ENCODE data around the gene DAAM1.

Gene DAAM1

DNA sequence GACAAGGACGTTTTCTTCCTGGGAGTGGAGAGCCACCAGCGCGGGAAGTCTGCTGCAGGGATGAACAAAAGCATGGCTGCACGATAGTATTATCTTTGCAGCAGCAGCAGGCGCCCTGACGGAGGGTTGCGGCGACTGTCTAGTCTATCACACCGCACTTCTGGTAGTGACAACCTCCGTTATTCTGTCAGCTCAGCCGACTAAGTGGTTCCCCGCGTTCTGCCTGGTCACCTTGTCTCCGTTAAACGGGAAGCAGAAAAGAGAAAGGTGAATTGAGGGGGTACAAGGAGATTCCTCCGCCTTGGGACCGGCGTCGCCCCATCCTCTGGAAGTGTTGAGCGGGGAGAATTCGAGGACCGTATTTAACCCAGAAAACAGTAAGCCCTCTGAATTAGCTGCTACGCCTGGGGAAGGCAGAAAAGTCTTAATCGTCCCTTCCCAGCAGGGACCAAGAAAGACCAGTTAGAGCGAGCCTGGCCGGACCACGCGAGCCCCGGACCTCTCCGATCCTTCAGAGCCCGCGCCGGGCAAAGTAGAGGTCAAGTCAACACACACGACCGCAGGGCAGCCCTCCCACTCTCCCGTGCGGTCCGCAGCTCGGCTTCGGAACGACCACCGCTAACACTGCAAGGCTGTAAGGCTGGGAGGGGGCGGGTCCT, 536 bp upstream of the DAAM1 start:
- peak; percentile 6 for DNase-seq (ENCODE audit: low read depth)

DNA sequence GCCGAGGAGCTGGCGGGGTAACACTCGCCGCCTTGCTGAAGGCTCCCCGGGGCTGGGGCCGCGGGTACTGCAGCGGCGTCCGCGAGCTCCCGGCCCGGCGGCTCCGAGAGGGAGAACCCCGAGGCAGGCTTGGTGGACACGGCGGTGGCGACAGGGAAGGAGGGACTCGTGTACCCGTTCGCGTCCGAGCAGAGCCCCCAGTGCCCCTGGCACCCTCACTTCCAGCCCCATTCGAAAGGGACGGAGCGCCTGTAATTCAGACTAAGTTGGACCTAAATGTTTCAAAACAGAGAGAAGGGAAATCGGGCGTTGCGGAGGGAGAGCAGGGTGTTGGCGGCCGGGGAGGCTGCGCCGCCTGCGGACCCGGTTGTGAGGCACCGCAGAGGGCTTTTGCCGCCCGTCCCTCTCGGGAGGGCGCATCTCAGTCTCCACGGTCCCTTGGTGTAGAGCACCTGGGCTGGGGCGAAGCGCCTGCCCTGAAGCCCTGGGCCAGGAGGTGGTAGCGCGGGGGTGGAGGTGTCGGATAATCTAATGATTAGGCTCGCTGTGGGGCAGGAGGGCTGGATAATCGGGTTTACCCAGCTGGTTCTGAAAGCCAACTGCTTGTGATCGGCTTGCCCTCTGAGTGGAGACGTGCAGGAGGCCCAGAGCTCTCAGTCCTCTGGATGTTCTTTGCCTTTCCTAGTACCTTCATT, 771 bp downstream of the DAAM1 start:
- DNase-seq (ENCODE audit: low read depth), result peak; percentile 19

DNA sequence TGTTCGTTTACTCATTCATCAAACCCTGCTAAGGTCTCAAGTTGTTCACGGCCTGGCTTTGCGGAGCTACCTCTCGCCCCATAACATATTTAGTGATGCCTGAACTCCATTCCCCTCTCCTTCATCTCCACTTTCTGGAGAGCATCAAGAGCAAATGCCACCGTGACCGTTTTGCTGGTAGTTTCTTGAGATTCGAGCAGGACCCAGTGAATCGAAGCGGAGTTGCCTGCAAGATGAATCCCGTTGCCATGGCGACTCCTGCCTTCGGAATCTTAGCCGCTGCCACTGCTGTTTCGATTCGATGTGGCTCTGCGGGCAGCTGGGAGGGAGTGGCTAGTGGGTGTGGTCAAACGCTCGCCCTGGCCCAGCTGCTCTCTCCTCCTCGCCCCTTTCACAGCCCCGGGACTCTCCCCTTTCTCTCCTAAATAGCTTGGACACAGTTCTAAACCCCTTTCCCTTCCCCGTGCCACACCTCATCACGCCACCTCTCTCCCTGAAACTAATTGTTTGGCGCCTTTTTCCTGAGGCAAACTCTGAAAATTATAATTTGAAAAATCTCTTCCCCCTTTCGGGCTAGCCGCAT, 1.4 kb downstream of the DAAM1 start:
- DNase-seq (ENCODE audit: low read depth), result peak; percentile 53

DNA sequence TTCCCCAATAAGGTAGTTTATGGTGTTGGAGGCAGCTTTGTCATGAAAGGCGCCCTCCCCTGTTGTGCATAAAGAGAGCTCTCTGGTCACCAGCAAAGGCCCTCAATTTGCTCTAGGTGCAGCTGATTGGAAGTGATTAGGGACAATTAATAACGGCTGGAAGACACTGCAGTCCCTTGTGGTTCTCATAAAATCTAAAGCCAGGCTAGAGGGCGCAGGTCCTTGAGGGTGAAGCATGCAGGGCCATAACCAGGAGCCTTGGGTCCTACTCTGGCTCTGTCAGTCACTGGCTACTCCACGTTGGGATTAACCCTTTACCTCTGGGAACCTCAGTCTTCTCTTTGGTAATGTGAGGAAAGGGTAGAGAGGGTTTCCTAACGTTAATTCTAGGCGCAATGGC, 1.9 kb downstream of the DAAM1 start:
- no peak for DNase-seq (ENCODE audit: low read depth)

DNA sequence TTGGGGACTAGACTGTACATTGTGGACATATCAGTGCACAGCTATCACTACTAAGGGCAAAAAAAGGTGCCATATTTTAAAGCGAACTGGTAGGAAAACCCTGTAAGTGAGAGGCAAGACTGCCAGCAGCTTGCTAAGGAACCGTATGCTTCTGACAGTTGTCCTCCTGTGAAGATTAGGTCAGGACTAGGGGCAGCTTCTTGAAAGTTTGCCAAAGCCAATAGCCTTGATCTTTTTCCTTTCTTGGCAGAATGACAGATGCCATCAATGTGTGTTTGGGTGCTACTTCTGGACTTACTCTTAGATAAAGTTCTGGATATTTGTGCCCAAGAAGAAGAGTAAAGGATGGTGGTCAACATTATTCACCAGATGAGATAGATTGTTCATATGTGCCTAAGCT, 7.4 kb downstream of the DAAM1 start:
- DNase-seq (ENCODE audit: low read depth), result no peak

DNA sequence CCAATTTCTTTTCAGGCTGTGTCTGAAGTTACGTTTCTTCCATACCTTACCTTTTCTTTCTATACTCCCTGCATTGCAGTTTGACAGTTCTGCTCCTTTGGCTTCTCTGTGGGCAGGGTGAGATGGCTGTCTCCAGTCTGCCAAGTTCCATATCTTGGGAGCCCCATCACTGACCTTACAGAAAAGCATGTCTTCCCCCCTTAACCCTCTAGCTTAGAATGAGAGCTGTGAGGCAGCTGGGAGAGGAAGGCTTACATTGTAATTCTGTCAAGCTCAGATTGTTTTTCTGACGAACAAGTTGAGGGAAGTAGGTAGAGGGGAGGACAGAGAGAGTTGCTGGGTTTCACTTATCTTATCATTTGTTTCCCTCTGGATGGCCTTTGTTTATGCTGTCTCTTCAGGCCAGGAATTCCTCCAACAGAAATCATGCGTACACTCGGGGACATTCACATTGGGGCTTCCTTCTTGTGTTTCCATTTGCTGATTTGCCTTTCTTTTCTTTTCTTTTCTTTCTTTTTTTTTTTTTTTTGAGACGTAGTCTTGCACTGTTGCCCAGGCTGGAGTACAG, 9.3 kb downstream of the DAAM1 start:
- no peak for DNase-seq (ENCODE audit: low read depth)

DNA sequence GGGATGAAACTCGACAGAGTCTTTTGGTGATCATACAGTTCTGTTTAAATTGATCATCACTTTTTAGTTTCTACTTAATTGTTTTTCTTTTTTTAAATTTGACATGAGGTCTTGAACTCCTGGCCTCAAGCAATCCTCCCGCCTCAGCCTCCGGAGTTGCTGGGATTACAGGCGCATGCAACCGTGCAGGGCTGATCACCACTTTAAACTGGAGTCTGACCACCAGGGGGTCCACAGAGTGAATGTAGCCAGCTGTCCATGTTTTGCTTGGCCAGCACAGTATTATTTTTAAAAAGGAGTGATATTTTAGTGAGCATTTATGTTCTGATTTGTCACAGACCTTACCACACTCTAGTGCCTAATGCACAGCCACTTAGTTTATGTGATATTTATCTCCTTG, 10.7 kb downstream of the DAAM1 start:
- no peak for DNase-seq (ENCODE audit: low read depth)

DNA sequence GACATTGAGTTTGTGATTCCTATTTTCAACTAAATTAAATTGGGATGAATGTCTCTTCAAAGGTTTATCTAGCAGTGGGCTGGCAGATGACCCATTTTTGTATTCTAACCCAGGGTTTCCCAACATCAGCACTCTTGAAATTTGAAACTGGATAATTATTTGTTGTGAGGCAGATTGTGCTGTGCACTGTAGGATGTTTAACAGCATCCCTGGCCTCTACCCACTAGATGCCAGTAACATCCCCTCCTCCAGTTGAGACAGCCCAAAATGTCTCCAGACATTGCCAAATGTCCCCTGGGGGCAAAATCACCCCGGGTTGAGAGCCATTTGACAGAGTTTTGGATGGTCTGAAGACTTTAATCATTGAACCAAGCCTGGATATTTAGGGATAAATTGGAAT, 11.1 kb downstream of the DAAM1 start:
- DNase-seq (ENCODE audit: low read depth), result no peak

DNA sequence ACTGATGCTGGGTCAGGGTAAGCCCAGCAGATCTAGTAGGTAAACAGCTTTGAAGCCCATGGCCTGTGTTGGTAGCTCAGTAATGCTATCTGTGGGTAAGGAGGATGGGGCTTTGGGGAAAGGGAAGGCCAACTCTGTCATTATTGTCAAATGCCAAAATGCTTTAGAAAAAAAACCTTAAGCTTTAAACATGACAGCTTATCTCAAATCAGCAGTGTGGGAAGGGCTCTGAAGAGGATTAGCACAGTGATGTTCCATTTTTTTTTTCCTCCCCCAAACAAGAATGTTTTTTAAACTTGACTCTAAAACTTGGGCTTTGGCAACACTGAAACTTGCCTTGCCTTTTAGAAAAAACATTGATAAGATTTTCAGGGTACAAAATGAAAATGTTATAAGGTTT, 11.7 kb downstream of the DAAM1 start:
- no peak for DNase-seq (ENCODE audit: low read depth)

DNA sequence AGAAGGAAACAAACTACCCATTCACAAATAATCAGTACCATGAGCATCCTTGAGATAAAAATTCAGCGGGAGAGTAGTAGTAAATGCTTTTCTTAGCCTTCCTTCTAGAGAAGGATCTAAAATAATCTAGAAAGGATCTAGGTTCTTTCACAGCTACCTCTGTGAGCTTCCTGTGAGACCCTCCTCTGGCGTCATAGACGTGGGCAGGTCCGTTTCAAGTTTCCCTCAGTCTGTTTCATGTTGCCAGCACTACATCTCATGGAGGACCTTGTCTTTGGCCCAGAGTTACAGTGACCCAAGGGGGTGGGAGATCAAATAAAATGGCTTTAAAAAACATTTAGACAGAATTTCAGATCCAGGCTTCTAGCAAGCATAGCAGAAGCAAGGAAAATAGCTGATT, 13.6 kb downstream of the DAAM1 start:
- no peak for DNase-seq (ENCODE audit: low read depth)

DNA sequence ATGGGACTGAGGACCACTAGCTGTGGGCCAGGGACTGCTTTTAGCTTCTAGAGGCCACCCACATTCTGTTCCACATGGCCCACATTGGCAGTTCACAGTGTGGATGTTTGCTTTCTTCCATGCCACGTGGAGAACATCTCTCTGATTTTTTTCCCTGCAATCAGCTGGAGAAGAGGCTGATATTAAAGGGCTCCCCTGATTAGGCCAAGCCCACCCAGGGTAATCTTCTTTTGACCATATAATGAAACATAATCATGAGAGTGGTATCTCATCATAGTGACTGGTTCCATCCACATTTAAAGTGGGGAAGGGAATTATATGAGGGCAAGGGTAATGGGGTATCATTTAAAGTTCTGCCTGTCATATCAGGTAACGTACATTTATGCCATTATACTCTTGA, 15.8 kb downstream of the DAAM1 start:
- DNase-seq (ENCODE audit: low read depth), result no peak

DNA sequence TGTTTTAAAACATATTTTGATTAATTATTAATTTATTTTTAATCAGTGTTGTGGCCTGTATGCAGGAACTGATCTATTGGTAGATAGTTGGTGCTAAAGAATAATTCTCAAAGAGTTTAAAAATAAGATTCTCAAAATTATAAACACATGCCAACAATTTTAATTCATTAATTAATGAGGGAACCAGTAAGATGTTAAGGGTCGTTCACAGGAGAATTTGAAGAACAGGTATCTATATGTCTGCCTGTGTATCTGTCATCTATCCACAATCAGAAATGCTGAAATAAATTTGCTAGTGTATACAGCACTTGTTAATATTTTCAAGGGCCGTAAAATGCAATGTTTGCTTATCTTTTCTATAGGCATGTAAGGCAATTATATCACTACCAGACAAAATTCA, 18.4 kb downstream of the DAAM1 start:
- no peak for DNase-seq (ENCODE audit: low read depth)

DNA sequence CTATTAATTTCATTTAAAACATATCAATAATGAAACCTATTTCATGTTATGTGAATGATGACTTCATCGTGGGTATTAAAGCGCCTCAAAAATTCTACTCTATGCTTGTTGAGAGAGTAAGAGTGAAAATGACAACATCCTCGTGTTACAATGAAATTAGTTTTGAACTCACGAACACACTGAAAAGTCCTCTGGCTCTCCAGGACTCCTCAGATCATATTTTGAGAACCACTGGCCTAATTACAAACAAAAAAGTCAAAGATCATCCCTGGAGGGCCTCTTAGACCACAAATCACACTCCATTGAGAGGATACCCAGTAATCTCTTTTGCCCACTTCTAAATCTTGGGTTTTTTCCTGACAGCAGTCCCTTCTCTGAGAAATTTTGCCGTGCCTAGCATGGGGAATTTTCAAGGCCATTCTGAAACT, 19.1 kb downstream of the DAAM1 start:
- no peak for DNase-seq (ENCODE audit: low read depth)

DNA sequence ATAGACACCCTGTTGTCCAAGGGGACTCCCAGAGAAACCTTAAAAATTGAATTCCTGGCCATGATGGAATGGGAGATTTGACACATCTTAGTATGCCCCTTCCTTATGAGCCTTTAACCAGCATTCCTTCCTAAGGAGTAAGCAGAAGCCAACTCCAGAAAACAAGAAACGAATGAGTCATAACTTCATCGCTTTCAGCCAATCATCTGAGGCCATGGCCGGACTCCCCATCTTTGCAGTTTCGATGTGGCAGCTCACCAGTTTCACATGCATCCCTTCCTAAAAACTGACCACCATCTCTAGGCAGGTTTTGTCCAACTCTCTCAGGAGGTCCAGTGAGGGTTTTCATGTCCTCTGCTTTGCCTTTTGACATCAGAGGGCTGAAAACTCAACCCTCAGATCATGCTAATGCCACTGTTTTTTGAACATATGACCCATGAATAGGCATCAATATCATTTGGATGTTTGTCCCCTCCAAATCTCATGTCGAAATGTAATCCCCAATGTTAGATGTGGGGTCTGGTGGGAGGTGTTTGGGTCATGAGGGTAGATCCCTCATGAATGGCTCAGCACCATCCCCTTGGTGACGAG, 19.9 kb downstream of the DAAM1 start:
- no peak for DNase-seq (ENCODE audit: low read depth)

DNA sequence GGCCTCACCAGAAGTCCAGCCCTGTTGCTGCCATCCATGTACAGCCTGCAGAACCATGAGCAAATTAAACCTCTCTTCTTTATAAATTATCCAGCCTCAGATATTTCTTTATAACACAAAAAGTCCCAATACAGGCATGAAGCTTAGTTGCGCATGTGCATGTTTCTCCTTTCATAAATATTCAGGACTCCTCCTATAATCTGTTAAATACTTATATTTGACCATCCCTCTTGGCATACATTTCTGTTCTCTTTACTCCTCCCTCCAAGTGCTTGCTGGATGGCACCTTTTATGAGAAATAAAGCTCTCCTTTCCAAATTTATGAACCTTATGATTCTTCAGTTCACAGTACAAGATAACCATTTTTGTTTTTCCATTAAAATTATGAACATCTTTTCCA, 20.5 kb downstream of the DAAM1 start:
- no peak for DNase-seq (ENCODE audit: low read depth)

DNA sequence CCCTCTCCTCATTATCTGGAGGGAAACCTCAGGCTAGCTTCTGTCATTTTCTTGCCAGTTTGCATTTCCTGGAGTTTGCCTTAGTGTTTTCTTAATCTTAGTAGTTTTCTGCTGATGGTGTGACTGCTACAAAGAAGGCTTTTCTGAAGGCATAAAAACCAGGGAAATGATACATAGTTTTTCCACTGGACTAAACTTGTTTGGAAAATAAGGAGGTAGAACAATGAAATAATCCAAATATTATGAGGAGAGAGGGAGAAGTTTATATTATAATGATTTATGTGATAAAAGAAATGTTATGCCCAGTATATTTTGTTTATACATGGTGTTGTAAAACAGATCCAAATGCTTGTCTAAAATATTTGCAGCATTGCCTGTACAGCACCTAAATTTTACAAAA, 22.2 kb downstream of the DAAM1 start:
- no peak for DNase-seq (ENCODE audit: low read depth)

DNA sequence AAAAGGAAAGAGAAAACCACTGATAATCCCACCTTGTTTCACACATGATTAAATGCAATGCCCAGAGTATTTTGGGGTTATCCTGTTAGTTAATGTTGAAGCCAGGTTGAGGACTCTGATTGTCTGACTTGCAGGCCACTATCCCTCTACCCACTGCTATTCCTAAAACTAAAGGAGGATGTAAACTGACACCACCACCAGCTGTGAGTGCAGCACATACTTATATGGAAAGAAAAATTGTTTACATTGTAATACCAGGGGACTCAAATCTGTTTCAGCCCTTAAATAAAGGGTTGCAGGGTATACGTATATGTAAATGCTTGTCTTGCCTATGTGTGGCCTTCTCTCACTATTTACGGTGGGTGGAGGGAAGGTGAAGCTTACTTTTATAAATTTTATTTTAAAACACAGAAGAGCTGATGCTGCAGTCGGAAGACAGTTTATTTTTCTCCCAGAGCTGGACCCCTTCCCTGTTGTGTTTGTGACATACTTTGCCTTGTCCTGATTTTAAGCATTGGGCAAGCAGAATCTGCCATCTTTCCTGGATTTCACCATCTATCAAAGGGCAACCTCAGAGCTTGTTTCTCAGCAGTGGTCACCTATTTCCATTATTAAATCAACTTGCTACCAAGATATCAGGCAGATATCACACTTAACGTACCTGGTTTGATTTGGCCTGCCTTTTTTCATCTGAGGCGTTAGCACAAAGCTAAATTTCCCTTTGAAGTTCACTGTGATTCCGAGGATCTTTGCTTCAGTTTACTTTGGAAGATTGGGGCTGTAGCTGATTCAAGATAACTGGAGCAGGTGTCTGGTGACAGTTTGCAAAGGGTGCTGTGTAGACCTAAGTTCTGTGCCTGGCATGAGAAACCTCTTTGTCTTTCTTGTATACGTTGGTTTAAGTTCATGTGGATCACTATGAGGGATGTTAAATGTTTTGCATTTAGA, 25.2 kb downstream of the DAAM1 start:
- DNase-seq (ENCODE audit: low read depth), result no peak

DNA sequence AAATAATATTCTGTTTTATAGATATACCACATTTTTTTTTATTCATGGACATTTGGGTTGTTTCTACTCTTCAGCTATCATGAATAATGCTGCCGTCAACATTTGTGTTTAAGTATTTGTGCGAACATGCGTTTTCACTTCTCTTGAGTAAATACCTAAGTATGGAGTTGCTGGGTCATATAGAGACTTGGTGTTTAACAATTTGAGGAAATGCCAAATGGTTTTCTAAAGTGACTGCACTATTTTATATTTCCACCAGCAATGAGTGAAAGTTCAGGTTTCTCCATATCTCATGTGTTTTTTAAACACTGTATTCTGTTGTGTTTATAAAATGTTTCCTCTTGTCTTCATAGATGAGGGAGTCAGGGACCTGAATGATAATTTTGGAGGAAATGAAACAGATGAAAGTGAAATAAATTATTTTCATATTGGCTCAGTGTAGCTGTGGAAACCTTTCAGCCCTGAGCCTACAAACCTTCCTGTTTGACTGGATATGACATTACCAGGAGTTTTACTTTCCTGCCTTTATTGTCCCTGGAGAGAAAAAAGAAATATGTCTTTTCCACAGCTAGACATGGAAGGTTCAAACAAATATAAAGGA, 26.3 kb downstream of the DAAM1 start:
- DNase-seq (ENCODE audit: low read depth), result no peak

DNA sequence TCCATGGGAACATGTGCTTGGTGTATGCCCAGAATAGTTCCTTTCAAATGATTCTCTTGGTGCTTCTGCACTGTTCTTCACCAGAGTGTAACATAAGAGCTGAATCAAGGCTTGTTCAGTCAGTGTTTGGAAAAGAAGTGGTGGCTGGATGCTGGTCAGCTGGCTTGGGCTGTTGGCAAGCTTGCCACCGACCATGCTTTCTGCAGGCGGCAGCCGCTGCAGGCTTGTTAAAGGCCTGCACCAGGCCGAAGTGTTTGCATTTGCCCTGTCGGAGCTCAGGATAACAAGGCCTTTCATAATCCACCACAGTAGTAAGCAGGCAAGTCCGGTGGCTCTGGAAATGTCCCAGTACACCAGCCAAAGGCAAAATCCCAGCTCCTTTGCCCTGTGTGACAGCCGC, 26.9 kb downstream of the DAAM1 start:
- DNase-seq (ENCODE audit: low read depth), result no peak

DNA sequence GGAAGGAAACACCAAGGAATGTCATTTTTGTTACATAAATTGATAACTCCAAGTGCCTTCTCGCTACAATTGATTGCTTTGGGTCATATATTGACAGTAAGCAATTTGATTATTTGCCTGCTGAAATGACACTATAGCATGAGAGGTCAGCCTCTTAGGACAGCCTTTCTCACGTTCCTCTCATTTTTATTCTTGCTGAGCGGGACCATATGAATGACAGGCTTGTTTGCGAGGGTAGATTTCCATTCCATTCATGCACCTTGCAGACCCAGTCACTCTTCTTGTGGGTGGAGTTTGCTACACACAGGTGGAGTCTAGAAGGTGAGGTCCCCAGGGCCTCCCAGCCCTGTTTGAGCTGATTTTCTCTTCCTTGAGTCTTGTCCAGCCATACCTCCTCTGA, 27.3 kb downstream of the DAAM1 start:
- DNase-seq (ENCODE audit: low read depth), result no peak

DNA sequence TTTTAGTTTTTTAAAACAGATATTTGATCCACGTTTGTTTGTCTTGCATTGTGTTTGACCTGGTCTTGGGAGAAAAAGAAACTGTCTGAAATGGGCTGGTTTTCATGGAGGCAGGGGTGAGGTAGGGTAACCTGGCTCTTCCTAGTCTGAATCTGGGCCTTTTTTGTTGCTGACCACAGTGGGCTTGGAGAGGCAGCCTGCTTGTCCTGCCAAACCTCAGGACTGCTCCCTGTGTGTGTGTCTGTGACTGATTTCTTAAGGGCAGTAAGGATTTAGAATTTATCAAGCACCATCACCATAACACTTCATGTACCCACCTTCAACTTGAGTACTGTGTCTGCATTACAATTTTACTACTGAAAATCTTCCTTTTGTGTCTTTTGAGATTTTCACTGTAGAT, 28.5 kb downstream of the DAAM1 start:
- DNase-seq (ENCODE audit: low read depth), result no peak

All from activated T-helper 9 cell treated with anti-CD3 and anti-CD28 coated beads, Interleukin-2, amount 50 U/mL, for 16 hours (primary cell).